Fibroblast of lung (primary cell): ENCODE results near the gene PGA4. TPM values are rescaled to one million over a fixed set of nuclear protein-coding genes. Genes with fewer than 3 reads are reported as not detected.

Source experiments
- DNase-seq, 2 donors: peaks; one replicate each; pipeline versions ENCODE4 v3.0.0 to v3.0.0-alpha.2; 2010; ENCODE audit warnings: low read depth in 2 of 2
- H2AFZ ChIP-seq: 2 replicates; pipeline ENCODE4 v1.5.1; 2012; ENCODE audit warnings: low read length, control low read depth, inconsistent platforms
- H3K27ac ChIP-seq: 2 replicates; pipeline ENCODE4 v1.5.1; 2011; ENCODE audit warnings: low read length, control low read depth; ENCODE audit not compliant: insufficient read depth
- H3K27me3 ChIP-seq: 2 replicates; pipeline ENCODE4 v1.5.1; 2011; ENCODE audit warnings: mild to moderate bottlenecking, low read length; ENCODE audit not compliant: control insufficient read depth, insufficient read depth
- H3K36me3 ChIP-seq: 2 replicates; pipeline ENCODE4 v1.5.1; 2011; ENCODE audit warnings: low read length; ENCODE audit not compliant: control insufficient read depth, insufficient read depth
- H3K4me1 ChIP-seq: 2 replicates; pipeline ENCODE4 v1.5.1; 2011; ENCODE audit warnings: low read length; ENCODE audit not compliant: control insufficient read depth, insufficient read depth; ENCODE audit errors: extremely low read depth
- H3K4me2 ChIP-seq: 2 replicates; pipeline ENCODE4 v1.5.1; 2011; ENCODE audit warnings: low read length, control low read depth; ENCODE audit not compliant: insufficient read depth; ENCODE audit errors: extremely low read depth
- H3K4me3 ChIP-seq, 4 experiments: fragments of 200-600 bp in 1 of 4; sonication (generic) in 1 of 4; replicated peaks in 1 of 4; 2 replicates each; pipeline ENCODE4 v1.5.1; 2011 to 2016; ENCODE audit warnings: low read length in 4 of 4, low read depth in 3 of 4, mild to moderate bottlenecking in 3 of 4, control low read depth in 2 of 4, inconsistent platforms in 1 of 4, mixed read lengths in 1 of 4; ENCODE audit not compliant: insufficient read depth in 1 of 4; ENCODE audit errors: control extremely low read depth in 1 of 4
- H3K79me2 ChIP-seq: 2 replicates; pipeline ENCODE4 v1.5.1; 2012; ENCODE audit warnings: mild to moderate bottlenecking, low read length, inconsistent platforms; ENCODE audit not compliant: control insufficient read depth, insufficient read depth
- H3K9ac ChIP-seq: 2 replicates; pipeline ENCODE4 v1.5.1; 2011; ENCODE audit warnings: mild to moderate bottlenecking, low read length, control low read depth; ENCODE audit not compliant: insufficient read depth
- H3K9me3 ChIP-seq: 2 replicates; pipeline ENCODE4 v1.5.1; 2012; ENCODE audit warnings: low read depth, low read length; ENCODE audit not compliant: control insufficient read depth, insufficient read depth
- H4K20me1 ChIP-seq: 2 replicates; pipeline ENCODE4 v1.5.1; 2011; ENCODE audit warnings: low read length; ENCODE audit not compliant: control insufficient read depth, insufficient read depth; ENCODE audit errors: extremely low read depth
- CTCF ChIP-seq, 2 donors: IDR thresholded peaks in 1 of 2; conservative IDR thresholded peaks in 1 of 2; 1 replicate in 1 of 2; 2 replicates in 1 of 2; pipeline ENCODE4 v1.5.1; 2011 to 2012; ENCODE audit warnings: low read length in 2 of 2, control low read depth in 1 of 2, inconsistent platforms in 1 of 2, low read depth in 1 of 2, mild to moderate bottlenecking in 1 of 2
- EZH2 ChIP-seq: IDR thresholded peaks from 2 replicates; pipeline ENCODE4 v1.5.1; 2012; ENCODE audit warnings: low read length, control low read depth, mild to moderate bottlenecking; ENCODE audit errors: missing control alignments
- polyA plus RNA-seq, 2 donors: library from polyadenylated mRNA; depleted of rRNA in 1 of 2; stranded (reverse) in 1 of 2; unstranded in 1 of 2; fragments of >200 nt; gene quantifications; 2 replicates each; pipeline ENCODE4 v1.2.1, GENCODE V29; 2011 to 2012; ENCODE audit warnings: missing spikeins in 1 of 2
- total RNA-seq: library from RNA; depleted of rRNA; stranded (reverse); fragments of >200 nt; gene quantifications from 2 replicates; pipeline ENCODE4 v1.2.1, GENCODE V29; 2014

PGA4 gene
- total and polyA plus RNA-seq, 2 donors (not counting 1 experiment from before 2014, with no cell fraction given) = 0.28 to 2.3 TPM

GRCh38 chr11:61254403-61255025 lies 32.4 kb downstream of the PGA4 start:
- Histone ChIP-seq H3K27me3 (no peaks in the 10 kb centered on the region), H2AFZ (no peak overlapping the region), H3K79me2 (no peaks in the 10 kb centered on the region), H3K9me3 (no peaks in the 10 kb centered on the region), H4K20me1 (no peaks in the 10 kb centered on the region), H3K27ac (no peak overlapping the region), H3K9ac (no peak overlapping the region), H3K36me3 (no peaks in the 10 kb centered on the region), H3K4me1 (no peaks in the 10 kb centered on the region), H3K4me3 (no peak overlapping the region), H3K4me2 (no peak overlapping the region)
- TF ChIP-seq EZH2 (no peak), CTCF (conservative IDR thresholded peaks at IDR 0.05 in 1 of 2, IDR thresholded peaks at IDR 0.05 in 1 of 2; ENCODE audit: low read depth in 1 of 2, low read length in 2 of 2) (peak; percentile 80 to 99)
- peak; percentile 35 to 59 for DNase-seq

DNA sequence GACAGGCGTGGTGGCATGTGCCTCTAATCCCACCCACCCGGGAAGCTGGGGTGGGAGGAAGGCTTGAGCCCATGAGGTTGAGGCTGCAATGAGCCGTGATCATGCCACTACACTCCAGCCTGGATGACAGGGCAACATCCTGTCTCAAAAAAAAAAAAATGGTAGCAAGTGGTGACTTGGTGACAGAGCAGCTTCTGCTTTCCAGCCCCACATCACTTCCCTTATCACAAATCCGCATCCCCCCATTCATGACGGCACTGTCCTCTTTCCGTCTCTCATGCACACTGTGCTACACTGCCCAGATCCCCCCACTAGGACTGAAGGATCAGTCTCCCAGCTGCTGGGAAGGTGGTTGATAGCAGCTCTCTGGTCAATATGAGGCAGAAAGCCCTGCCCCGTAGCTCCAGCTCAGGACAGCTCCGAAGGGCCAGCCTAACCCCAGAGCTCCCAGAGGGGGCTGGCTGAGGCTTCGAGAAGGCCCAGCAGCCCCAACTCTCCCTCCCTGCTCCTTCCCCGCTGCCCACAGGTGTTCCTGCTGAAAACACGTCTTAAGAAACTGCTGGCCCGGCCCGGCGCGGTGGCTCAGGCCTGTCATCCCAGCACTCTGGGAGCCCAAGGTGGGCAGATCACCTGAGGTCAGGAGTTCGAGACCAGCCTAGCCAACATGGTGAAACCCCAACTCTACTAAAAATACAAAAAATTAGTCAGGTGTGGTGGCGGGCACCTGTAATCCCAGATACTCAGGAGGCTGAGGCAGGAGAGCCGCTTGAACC lies 34.7 kb downstream of the PGA4 start:
- Histone ChIP-seq H3K79me2 (no peaks in the 10 kb centered on the region), H4K20me1 (no peaks in the 10 kb centered on the region), H3K9me3 (no peaks in the 10 kb centered on the region), H3K4me3 (no peak overlapping the region), H3K27ac (no peak overlapping the region), H3K4me2 (no peak overlapping the region), H3K27me3 (no peaks in the 10 kb centered on the region), H3K4me1 (no peaks in the 10 kb centered on the region), H3K36me3 (no peaks in the 10 kb centered on the region), H3K9ac (no peak overlapping the region), H2AFZ (no peak overlapping the region)
- no peak for DNase-seq
- TF ChIP-seq CTCF (conservative IDR thresholded peaks at IDR 0.05 in 1 of 2, IDR thresholded peaks at IDR 0.05 in 1 of 2; ENCODE audit: low read depth in 1 of 2, low read length in 2 of 2) (no peak), EZH2 (no peak)

- Histone ChIP-seq H3K9ac (no peak overlapping the region), H3K4me2 (no peak overlapping the region), H3K4me3 (no peak overlapping the region), H3K9me3 (no peaks in the 10 kb centered on the region), H2AFZ (no peak overlapping the region), H3K27me3 (no peaks in the 10 kb centered on the region), H3K4me1 (no peaks in the 10 kb centered on the region), H3K79me2 (no peaks in the 10 kb centered on the region), H3K36me3 (no peaks in the 10 kb centered on the region), H4K20me1 (no peaks in the 10 kb centered on the region), H3K27ac (no peak overlapping the region)
- TF ChIP-seq EZH2 (no peak), CTCF (conservative IDR thresholded peaks at IDR 0.05 in 1 of 2, IDR thresholded peaks at IDR 0.05 in 1 of 2; ENCODE audit: low read depth in 1 of 2, low read length in 2 of 2) (no peak)
- DNase-seq = no peak
These were observed 36.4 kb downstream of the PGA4 start for GRCh38 chr11:61258546-61258945.
